Endothelial cell of umbilical vein (primary cell): ENCODE measurements around the gene WDR74.

Source experiments
- EZH2 ChIP-seq: IDR thresholded peaks from 2 replicates; pipeline ENCODE4 v1.6.1; 2012; ENCODE audit warnings: borderline replicate concordance, low read depth, mild to moderate bottlenecking, moderate library complexity, low read length, inconsistent platforms; ENCODE audit not compliant: severe bottlenecking
- POLR2AphosphoS5 ChIP-seq: IDR thresholded peaks from 2 replicates; pipeline ENCODE4 v1.6.1; 2012; ENCODE audit warnings: low read depth, mild to moderate bottlenecking, control low read depth, low read length, moderate library complexity; ENCODE audit not compliant: insufficient read depth

DNA sequence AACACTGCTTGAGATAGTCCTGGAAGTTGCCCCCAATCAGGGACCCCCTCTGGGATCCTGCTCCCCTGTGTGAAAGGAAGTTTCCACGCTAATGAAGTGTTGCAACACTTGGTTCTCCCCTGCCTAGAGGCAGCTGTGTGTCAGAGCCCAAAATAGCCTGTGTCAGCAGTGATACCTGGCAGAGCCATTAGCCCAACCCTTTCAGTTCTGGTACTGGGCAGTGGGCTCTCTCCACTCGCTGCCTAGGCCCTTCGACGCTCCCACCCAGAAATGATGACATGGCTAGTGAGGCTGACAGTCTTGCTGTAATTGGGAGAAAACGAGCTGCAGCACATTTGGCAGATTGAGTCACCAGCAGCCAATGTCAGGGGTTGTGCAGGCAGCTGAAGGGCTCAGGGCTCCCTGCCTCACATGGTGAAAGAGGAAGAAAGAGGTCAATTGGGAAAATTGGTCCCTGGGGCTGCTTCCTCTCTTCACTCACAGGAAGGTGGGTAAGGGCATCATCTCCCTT lies 32.7 kb downstream of the WDR74 start:
- no peak for TF ChIP-seq EZH2
- TF ChIP-seq POLR2AphosphoS5, result no peak
